ENCODE results near the gene CLK1.

CLK1 gene

DNA sequence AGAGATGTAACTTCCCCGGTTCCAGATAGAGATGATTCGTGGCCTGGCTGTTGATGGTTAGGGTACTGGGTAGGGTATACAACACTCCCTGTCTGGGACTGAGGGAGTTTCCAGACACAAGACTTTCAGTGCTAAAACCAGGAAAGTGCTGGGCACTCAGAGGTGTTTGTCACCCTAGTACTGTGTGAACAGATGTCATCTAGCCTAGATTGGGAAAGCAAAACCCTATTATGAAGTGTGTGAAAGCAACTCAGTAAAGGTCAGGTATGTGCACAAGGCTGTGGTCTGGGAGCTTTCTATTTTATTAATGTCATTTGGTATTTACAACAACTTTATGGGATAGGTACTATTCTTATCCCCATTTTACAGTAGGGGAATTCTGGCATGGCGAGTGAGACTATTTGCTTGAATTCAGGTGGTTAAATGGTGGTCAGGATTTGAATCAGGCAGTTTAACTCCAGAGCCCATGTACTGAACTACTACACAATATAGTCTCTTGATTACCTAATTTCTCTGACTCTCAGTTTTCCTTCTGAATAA lies 50.1 kb downstream of the CLK1 start:
- Histone ChIP-seq H3K4me3 (replicated peaks; ENCODE audit: insufficient read depth, low read length) (no peak overlapping the region), H3K27ac (replicated peaks) (no peak overlapping the region), H3K27me3 (ENCODE audit: insufficient read depth, poor library complexity, severe bottlenecking) (no peaks in the 10 kb centered on the region)
- TF ChIP-seq GABPA (IDR thresholded peaks at IDR 0.05; ENCODE audit: low read depth) = no peak
- TF ChIP-seq POLR2AphosphoS5 (IDR thresholded peaks at IDR 0.05; ENCODE audit: low read depth) = no peak
- TF ChIP-seq, protein P1, sequence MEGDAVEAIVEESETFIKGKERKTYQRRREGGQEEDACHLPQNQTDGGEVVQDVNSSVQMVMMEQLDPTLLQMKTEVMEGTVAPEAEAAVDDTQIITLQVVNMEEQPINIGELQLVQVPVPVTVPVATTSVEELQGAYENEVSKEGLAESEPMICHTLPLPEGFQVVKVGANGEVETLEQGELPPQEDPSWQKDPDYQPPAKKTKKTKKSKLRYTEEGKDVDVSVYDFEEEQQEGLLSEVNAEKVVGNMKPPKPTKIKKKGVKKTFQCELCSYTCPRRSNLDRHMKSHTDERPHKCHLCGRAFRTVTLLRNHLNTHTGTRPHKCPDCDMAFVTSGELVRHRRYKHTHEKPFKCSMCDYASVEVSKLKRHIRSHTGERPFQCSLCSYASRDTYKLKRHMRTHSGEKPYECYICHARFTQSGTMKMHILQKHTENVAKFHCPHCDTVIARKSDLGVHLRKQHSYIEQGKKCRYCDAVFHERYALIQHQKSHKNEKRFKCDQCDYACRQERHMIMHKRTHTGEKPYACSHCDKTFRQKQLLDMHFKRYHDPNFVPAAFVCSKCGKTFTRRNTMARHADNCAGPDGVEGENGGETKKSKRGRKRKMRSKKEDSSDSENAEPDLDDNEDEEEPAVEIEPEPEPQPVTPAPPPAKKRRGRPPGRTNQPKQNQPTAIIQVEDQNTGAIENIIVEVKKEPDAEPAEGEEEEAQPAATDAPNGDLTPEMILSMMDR (IDR thresholded peaks at IDR 0.05; ENCODE audit: insufficient read depth, low read length) = no peak
- TF ChIP-seq, protein P2, sequence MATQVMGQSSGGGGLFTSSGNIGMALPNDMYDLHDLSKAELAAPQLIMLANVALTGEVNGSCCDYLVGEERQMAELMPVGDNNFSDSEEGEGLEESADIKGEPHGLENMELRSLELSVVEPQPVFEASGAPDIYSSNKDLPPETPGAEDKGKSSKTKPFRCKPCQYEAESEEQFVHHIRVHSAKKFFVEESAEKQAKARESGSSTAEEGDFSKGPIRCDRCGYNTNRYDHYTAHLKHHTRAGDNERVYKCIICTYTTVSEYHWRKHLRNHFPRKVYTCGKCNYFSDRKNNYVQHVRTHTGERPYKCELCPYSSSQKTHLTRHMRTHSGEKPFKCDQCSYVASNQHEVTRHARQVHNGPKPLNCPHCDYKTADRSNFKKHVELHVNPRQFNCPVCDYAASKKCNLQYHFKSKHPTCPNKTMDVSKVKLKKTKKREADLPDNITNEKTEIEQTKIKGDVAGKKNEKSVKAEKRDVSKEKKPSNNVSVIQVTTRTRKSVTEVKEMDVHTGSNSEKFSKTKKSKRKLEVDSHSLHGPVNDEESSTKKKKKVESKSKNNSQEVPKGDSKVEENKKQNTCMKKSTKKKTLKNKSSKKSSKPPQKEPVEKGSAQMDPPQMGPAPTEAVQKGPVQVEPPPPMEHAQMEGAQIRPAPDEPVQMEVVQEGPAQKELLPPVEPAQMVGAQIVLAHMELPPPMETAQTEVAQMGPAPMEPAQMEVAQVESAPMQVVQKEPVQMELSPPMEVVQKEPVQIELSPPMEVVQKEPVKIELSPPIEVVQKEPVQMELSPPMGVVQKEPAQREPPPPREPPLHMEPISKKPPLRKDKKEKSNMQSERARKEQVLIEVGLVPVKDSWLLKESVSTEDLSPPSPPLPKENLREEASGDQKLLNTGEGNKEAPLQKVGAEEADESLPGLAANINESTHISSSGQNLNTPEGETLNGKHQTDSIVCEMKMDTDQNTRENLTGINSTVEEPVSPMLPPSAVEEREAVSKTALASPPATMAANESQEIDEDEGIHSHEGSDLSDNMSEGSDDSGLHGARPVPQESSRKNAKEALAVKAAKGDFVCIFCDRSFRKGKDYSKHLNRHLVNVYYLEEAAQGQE (IDR thresholded peaks at IDR 0.05; ENCODE audit: insufficient replicate concordance, low read depth) = no peak
- no peak for TF ChIP-seq SPI1 (IDR thresholded peaks at IDR 0.05; ENCODE audit: borderline replicate concordance, low read depth)
- no peak for DNase-seq (ENCODE audit: low read depth in 1 of 2, low spot score in 1 of 2)

DNA sequence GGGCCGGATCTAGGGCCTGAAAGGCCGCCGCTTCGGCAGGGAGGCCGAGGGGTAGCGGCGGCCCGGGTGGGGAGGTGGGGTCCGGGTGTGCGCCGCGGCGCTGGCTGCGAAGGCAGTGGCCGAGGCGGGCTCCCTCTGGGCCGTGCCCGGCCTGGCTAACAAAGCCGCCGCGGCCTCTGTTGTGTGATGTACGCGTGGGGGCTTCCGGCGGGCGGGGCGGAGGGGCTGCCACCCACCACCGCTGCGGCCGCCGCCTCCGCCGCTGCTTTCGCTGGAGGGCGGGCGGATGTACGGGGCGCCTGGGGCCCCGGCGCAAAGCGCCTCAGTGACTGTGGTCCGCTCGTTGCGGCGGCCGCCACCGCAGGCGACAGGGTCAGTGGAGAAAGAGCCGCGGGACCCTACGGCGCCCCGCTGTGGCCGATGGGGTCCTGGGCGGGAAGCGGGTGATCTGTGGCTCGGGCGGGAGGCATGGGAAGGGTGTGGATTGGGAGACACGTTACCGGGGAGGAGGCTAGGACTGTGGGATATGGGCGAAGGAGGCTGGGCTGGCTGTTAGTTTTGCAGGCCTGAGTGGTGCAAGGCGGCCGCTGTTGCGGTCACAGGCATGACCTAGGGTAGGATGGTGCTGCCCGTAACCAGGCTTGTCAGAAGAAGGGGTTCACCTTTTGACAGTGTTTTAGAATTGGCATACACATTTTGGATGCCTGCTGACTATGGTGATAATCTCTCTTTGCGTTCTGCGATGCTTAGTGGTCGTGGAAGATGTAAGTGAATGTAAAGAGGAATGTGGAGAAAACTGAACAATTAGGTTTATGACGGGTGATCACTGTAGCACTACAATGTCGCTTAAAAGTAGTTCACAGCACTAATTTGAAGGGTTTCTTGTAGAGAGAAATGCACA lies 52.1 kb downstream of the CLK1 start:
- Histone ChIP-seq H3K4me3 (replicated peaks; ENCODE audit: insufficient read depth, low read length) (peak overlapping the region; percentile 87), H3K27ac (replicated peaks) (peak overlapping the region; percentile 100), H3K27me3 (ENCODE audit: insufficient read depth, poor library complexity, severe bottlenecking) (no peaks in the 10 kb centered on the region)
- peak in 1 of 2 experiments; percentile 74 for DNase-seq (ENCODE audit: low read depth in 1 of 2, low spot score in 1 of 2)
- 0 out of 2 replicates have a peak, but pooled peaks have one; percentile 24 for TF ChIP-seq POLR2AphosphoS5 (IDR thresholded peaks at IDR 0.05; ENCODE audit: low read depth)
- TF ChIP-seq, protein P2 (IDR thresholded peaks at IDR 0.05; ENCODE audit: insufficient replicate concordance, low read depth) = no peak
- TF ChIP-seq GABPA (IDR thresholded peaks at IDR 0.05; ENCODE audit: low read depth) = no peak
- TF ChIP-seq, protein P1 (IDR thresholded peaks at IDR 0.05; ENCODE audit: insufficient read depth, low read length) = peak; percentile 32
- no peak for TF ChIP-seq SPI1 (IDR thresholded peaks at IDR 0.05; ENCODE audit: borderline replicate concordance, low read depth)

DNA sequence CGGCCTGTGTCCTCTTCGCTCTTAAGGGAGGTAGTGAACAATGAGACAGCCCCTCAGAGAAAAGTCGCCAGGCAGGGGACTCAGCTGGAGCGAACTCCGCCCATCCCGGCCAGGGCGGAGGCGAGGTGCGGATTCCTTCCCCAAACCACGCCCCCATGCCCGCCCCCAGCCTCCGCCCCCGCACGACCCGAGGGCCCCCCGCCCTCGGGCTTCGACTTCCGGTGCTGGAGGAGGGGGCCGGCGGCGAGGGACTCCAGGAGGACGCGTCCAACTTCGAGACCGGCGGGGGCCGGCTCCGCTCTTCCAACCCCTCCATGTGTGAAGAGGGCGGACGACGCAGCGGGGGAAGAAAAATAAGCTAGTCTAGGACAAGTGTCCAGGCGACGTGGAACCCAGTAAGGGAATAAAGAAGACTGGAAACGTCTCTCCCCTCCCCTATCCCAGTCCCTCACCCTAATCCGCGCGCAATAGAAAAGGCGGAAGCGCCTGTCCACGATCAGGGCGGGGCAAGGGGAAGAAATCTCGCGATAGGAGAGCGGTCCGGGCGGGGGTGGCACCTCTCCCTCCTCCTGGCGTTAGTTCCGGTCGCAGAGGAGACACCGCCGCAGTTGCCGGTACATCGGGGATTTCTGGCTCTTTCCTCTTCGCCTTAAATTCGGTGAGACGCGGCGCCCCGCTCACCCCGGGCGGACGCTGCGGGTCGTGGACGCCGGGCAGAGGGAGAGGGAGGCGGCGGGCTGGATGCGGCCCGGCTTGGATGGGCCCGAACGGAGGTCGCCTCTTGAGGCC lies 52.9 kb downstream of the CLK1 start, which contains the start of gene BZW1:
BZW1 (plus strand) TSS at position 578 of the 789 bp plus-strand sequence. CDS start 1,308 bp downstream, outside the sequence.
- Histone ChIP-seq H3K27ac (replicated peaks) (peak within 1 kb of the TSS; percentile 100), H3K4me3 (replicated peaks; ENCODE audit: insufficient read depth, low read length) (peak within 1 kb of the TSS; percentile 87), H3K27me3 (ENCODE audit: insufficient read depth, poor library complexity, severe bottlenecking) (no peaks in the 10 kb centered on the region)
- TF ChIP-seq GABPA (IDR thresholded peaks at IDR 0.05; ENCODE audit: low read depth) (peak; percentile 67; the same call in 1 of the 2 replicates), SPI1 (IDR thresholded peaks at IDR 0.05; ENCODE audit: borderline replicate concordance, low read depth) (peak; percentile 81), POLR2AphosphoS5 (IDR thresholded peaks at IDR 0.05; ENCODE audit: low read depth) (peak; percentile 71)
- TF ChIP-seq, protein P2 (IDR thresholded peaks at IDR 0.05; ENCODE audit: insufficient replicate concordance, low read depth) = peak; percentile 6
- TF ChIP-seq, protein P1 (IDR thresholded peaks at IDR 0.05; ENCODE audit: insufficient read depth, low read length) = no peak
- DNase-seq (ENCODE audit: low read depth in 1 of 2, low spot score in 1 of 2) = peak; percentile 91 to 98
